Measurements from ENCODE around the gene MYL3. TPM values are rescaled to one million over a fixed set of nuclear protein-coding genes. Genes with fewer than 3 reads are reported as not detected.

MYL3 gene
- total RNA-seq, 5 donors from 2014 or later (not counting 1 experiment from before 2014, with no cell fraction given): not detected

GRCh38 chr3:46885612-46886011 lies 22.4 kb upstream of the MYL3 start:
- no peaks in the 10 kb centered on the region for H3K36me3 ChIP-seq (ENCODE audit: control insufficient read depth in 2 of 2, extremely low read depth in 1 of 2, insufficient read depth in 1 of 2, low read length in 1 of 2)
- CTCF ChIA-PET: no interaction called here
- POLR2A ChIA-PET: no interaction called here
- peaks cover 0 to 18% of the 10 kb centered on the region in 2 experiments for H3K4me1 ChIP-seq (ENCODE audit: control insufficient read depth in 1 of 2, extremely low read depth in 1 of 2, insufficient read depth in 2 of 2, low read length in 2 of 2)
- peaks cover 15 to 49% of the 10 kb centered on the region in 2 donors for H3K27me3 Mint-ChIP-seq
- H3K36me3 Mint-ChIP-seq: no peaks in the 10 kb centered on the region
- H3K9me3 ChIP-seq: no peaks in the 10 kb centered on the region
- H3K27ac Mint-ChIP-seq: no peak overlapping the region
- H3K4me3 ChIP-seq (ENCODE audit: control insufficient read depth in 1 of 2, extremely low read depth in 1 of 2, low read length in 1 of 2): no peak overlapping the region
- H3K27ac ChIP-seq (ENCODE audit: low read length): no peak overlapping the region
- H3K4me1 Mint-ChIP-seq: peaks cover 0 to 9% (median 4%) of the 10 kb centered on the region in 3 donors
- peaks cover 7 to 68% of the 10 kb centered on the region in 2 experiments for H3K27me3 ChIP-seq (replicated peaks in 1 of 2; ENCODE audit: control insufficient read depth in 2 of 2, extremely low read depth in 1 of 2, insufficient read depth in 2 of 2, low read length in 1 of 2)
- DNase-seq (no peak), ATAC-seq (replicated peaks in 1 of 4) (no peak)
- no peak overlapping the region for H3K4me3 Mint-ChIP-seq
- WGBS (ENCODE audit: insufficient coverage): 92% methylated on average over 3 of the region's 3 CpGs
- H3K9me3 Mint-ChIP-seq: no peaks in the 10 kb centered on the region

DNA sequence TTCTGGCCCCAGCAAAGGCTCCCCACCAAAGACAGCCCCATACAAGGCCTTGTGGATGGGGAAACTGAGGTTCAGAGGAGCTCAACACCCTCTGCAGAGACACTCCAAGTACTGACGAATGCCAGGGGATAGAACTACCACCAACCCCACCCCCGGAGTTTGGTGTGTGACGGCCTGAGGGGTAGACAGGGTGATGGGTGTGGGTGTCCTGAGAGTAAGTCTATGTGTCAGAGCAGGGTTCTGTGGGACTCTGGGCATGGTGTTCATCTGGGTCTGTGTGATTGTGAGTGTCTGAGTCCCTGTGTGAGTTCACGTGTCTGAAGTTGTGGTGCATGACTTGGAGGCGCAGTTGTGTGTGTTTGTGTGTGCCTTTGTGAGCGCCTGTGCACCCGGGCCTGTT lies 21.7 kb upstream of the MYL3 start:
- Mint-ChIP-seq H3K27me3 (peaks cover 22 to 51% of the 10 kb centered on the region in 2 donors), H3K27ac (no peak overlapping the region), H3K4me1 (peaks cover 4 to 14% (median 6%) of the 10 kb centered on the region in 3 donors), H3K4me3 (peak overlapping the region; percentile 23 to 57 (median 28)), H3K9me3 (no peaks in the 10 kb centered on the region), H3K36me3 (no peaks in the 10 kb centered on the region)
- ATAC-seq (replicated peaks in 1 of 4) (no peak), DNase-seq (no peak)
- H3K4me3 ChIP-seq (ENCODE audit: control insufficient read depth in 1 of 2, extremely low read depth in 1 of 2, low read length in 1 of 2): no peak overlapping the region
- H3K36me3 ChIP-seq (ENCODE audit: control insufficient read depth in 2 of 2, extremely low read depth in 1 of 2, insufficient read depth in 1 of 2, low read length in 1 of 2): no peaks in the 10 kb centered on the region
- peaks cover 7 to 68% of the 10 kb centered on the region in 2 experiments for H3K27me3 ChIP-seq (replicated peaks in 1 of 2; ENCODE audit: control insufficient read depth in 2 of 2, extremely low read depth in 1 of 2, insufficient read depth in 2 of 2, low read length in 1 of 2)
- WGBS (ENCODE audit: insufficient coverage): 73% methylated on average over 3 of the region's 7 CpGs
- H3K4me1 ChIP-seq (ENCODE audit: control insufficient read depth in 1 of 2, extremely low read depth in 1 of 2, insufficient read depth in 2 of 2, low read length in 2 of 2): peaks cover 0 to 18% of the 10 kb centered on the region in 2 experiments
- no peaks in the 10 kb centered on the region for H3K9me3 ChIP-seq
- POLR2A ChIA-PET: interaction anchor here in 1 of 2 donors (0.5 kb wide), 1 partner anchor 222 kb away, joined by 7 read pairs; no protein-coding TSS in a partner anchor
- no peak overlapping the region for H3K27ac ChIP-seq (ENCODE audit: low read length)
- CTCF ChIA-PET: no interaction called here

DNA sequence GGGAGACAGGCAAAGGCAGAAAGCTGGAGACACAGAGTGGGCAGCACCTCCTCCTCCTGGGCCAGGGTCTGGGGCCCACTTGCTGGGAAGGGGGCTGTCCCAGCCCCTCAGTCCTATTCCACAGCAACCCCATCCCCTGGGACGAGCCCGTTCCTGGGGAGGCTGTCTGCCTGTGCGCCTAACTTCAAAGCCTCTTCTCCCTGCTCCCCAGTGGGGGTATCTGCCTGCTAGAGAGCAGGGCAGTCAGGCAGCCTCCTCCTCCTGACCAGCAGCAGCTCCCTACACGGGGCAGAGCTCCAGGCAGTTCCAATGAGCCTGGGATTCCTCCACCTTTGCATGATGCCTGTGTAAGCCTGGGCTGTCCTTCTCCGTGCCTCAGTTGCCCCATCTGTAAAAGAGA lies 21.2 kb upstream of the MYL3 start:
- no peak overlapping the region for H3K27ac Mint-ChIP-seq
- H3K4me3 Mint-ChIP-seq: peak overlapping the region; percentile 23 to 57 (median 28)
- no peaks in the 10 kb centered on the region for H3K9me3 ChIP-seq
- 77% methylated on average over 5 of the region's 5 CpGs for WGBS (ENCODE audit: insufficient coverage)
- no peak overlapping the region for H3K27ac ChIP-seq (ENCODE audit: low read length)
- H3K4me3 ChIP-seq (ENCODE audit: control insufficient read depth in 1 of 2, extremely low read depth in 1 of 2, low read length in 1 of 2): no peak overlapping the region
- H3K9me3 Mint-ChIP-seq: no peaks in the 10 kb centered on the region
- ATAC-seq (replicated peaks in 1 of 4) (no peak), DNase-seq (no peak)
- peaks cover 20 to 50% of the 10 kb centered on the region in 2 donors for H3K27me3 Mint-ChIP-seq
- peaks cover 7 to 68% of the 10 kb centered on the region in 2 experiments for H3K27me3 ChIP-seq (replicated peaks in 1 of 2; ENCODE audit: control insufficient read depth in 2 of 2, extremely low read depth in 1 of 2, insufficient read depth in 2 of 2, low read length in 1 of 2)
- POLR2A ChIA-PET: no interaction called here
- H3K36me3 ChIP-seq (ENCODE audit: control insufficient read depth in 2 of 2, extremely low read depth in 1 of 2, insufficient read depth in 1 of 2, low read length in 1 of 2): no peaks in the 10 kb centered on the region
- CTCF ChIA-PET: no interaction called here
- H3K4me1 Mint-ChIP-seq: peaks cover 4 to 15% (median 7%) of the 10 kb centered on the region in 3 donors
- H3K36me3 Mint-ChIP-seq: no peaks in the 10 kb centered on the region
- peaks cover 0 to 18% of the 10 kb centered on the region in 2 experiments for H3K4me1 ChIP-seq (ENCODE audit: control insufficient read depth in 1 of 2, extremely low read depth in 1 of 2, insufficient read depth in 2 of 2, low read length in 2 of 2)

- Histone ChIP-seq H3K9me3 (no peaks in the 10 kb centered on the region), H3K4me1 (ENCODE audit: control insufficient read depth in 1 of 2, extremely low read depth in 1 of 2, insufficient read depth in 2 of 2, low read length in 2 of 2) (peaks cover 0 to 18% of the 10 kb centered on the region in 2 experiments), H3K4me3 (ENCODE audit: control insufficient read depth in 1 of 2, extremely low read depth in 1 of 2, low read length in 1 of 2) (no peak overlapping the region), H3K36me3 (ENCODE audit: control insufficient read depth in 2 of 2, extremely low read depth in 1 of 2, insufficient read depth in 1 of 2, low read length in 1 of 2) (no peaks in the 10 kb centered on the region), H3K27me3 (replicated peaks in 1 of 2; ENCODE audit: control insufficient read depth in 2 of 2, extremely low read depth in 1 of 2, insufficient read depth in 2 of 2, low read length in 1 of 2) (peaks cover 7 to 64% of the 10 kb centered on the region in 2 experiments), H3K27ac (ENCODE audit: low read length) (no peak overlapping the region)
- CTCF ChIA-PET: interaction anchor here in 1 of 2 donors (1.3 kb wide), 1 partner anchor 11 kb away, joined by 3 read pairs; no protein-coding TSS in a partner anchor
- H3K4me1 Mint-ChIP-seq: peaks cover 4 to 15% (median 7%) of the 10 kb centered on the region in 3 donors
- POLR2A ChIA-PET: no interaction called here
- H3K36me3 Mint-ChIP-seq: no peaks in the 10 kb centered on the region
- no peak for ATAC-seq (replicated peaks in 1 of 4)
- peaks cover 19 to 49% of the 10 kb centered on the region in 2 donors for H3K27me3 Mint-ChIP-seq
- no peak for DNase-seq
- H3K4me3 Mint-ChIP-seq: peak overlapping the region; percentile 53 to 63 (median 57)
- WGBS (ENCODE audit: insufficient coverage): 17% methylated on average over 1 of the region's 4 CpGs
- no peak overlapping the region for H3K27ac Mint-ChIP-seq
- H3K9me3 Mint-ChIP-seq: no peaks in the 10 kb centered on the region
These were observed 20.6 kb upstream of the MYL3 start for GRCh38 chr3:46883830-46884185.

GRCh38 chr3:46883054-46883829 lies 20.0 kb upstream of the MYL3 start:
- no peaks in the 10 kb centered on the region for H3K36me3 Mint-ChIP-seq
- Histone ChIP-seq H3K4me3 (ENCODE audit: control insufficient read depth in 1 of 2, extremely low read depth in 1 of 2, low read length in 1 of 2) (peak overlapping the region in 1 of 2 donors; percentile 22), H3K9me3 (no peaks in the 10 kb centered on the region), H3K27me3 (replicated peaks in 1 of 2; ENCODE audit: control insufficient read depth in 2 of 2, extremely low read depth in 1 of 2, insufficient read depth in 2 of 2, low read length in 1 of 2) (peaks cover 7 to 69% of the 10 kb centered on the region in 2 experiments), H3K27ac (ENCODE audit: low read length) (no peak overlapping the region), H3K4me1 (ENCODE audit: control insufficient read depth in 1 of 2, extremely low read depth in 1 of 2, insufficient read depth in 2 of 2, low read length in 2 of 2) (peaks cover 0 to 18% of the 10 kb centered on the region in 2 experiments), H3K36me3 (ENCODE audit: control insufficient read depth in 2 of 2, extremely low read depth in 1 of 2, insufficient read depth in 1 of 2, low read length in 1 of 2) (no peaks in the 10 kb centered on the region)
- peaks cover 19 to 49% of the 10 kb centered on the region in 2 donors for H3K27me3 Mint-ChIP-seq
- peak overlapping the region; percentile 53 to 63 (median 57) for H3K4me3 Mint-ChIP-seq
- ATAC-seq (replicated peaks in 1 of 4): peak; percentile 55 to 68 (median 60)
- 9% methylated on average over 49 of the region's 78 CpGs for WGBS (ENCODE audit: insufficient coverage)
- ChIA-PET POLR2A (interaction anchor here in 1 of 2 donors (0.7 kb wide), 1 partner anchor 456 kb away, joined by 6 read pairs; no protein-coding TSS in a partner anchor), CTCF (interaction anchor here in 1 of 2 donors (0.7 to 1.3 kb wide), 2 partner anchors 9 to 12 kb away, joined by 3 to 5 read pairs; no protein-coding TSS in a partner anchor)
- no peak overlapping the region for H3K27ac Mint-ChIP-seq
- DNase-seq: peak in 5 of 35 experiments; percentile 12 to 40 (median 15)
- H3K9me3 Mint-ChIP-seq: no peaks in the 10 kb centered on the region
- peaks cover 4 to 15% (median 7%) of the 10 kb centered on the region in 3 donors for H3K4me1 Mint-ChIP-seq

DNA sequence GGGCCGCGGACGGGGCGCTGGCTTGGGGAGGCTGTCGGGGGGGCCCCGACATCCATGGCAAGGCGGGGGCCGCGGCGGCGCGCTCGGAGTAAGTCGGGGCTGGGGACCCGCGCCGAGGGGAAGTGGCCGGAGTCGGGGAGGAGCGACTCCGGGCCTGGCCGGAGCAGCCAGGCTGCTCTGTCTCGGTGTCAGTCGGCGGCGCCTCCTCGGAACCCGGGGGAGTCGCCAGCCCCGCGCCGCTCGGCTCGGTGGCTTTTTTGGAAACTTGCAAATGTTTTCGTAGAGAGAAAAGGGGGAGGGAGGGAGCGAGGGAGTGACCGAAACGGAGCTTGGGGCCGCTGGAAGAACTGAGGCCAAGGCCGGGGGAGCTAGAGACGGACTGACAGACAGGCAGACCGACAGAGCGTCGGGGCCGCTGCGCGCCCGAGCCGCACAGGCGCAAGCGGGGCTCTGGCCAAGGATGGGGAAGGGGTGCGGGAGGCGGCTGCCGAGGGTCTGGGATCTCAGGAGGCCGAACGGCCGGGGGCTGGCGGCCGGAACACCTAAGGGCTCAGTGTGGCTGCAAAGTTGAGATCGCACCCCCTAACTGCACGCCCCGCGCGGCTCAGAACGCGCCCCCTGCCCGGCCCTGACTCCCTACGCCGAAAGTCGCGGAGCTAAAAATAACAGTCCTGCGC lies 19.3 kb upstream of the MYL3 start:
- Histone ChIP-seq H3K27ac (ENCODE audit: low read length) (no peak overlapping the region), H3K4me3 (ENCODE audit: control insufficient read depth in 1 of 2, extremely low read depth in 1 of 2, low read length in 1 of 2) (peak overlapping the region; percentile 22 to 69), H3K9me3 (no peaks in the 10 kb centered on the region), H3K27me3 (replicated peaks in 1 of 2; ENCODE audit: control insufficient read depth in 2 of 2, extremely low read depth in 1 of 2, insufficient read depth in 2 of 2, low read length in 1 of 2) (peaks cover 7 to 71% of the 10 kb centered on the region in 2 experiments), H3K4me1 (ENCODE audit: control insufficient read depth in 1 of 2, extremely low read depth in 1 of 2, insufficient read depth in 2 of 2, low read length in 2 of 2) (peaks cover 0 to 18% of the 10 kb centered on the region in 2 experiments), H3K36me3 (ENCODE audit: control insufficient read depth in 2 of 2, extremely low read depth in 1 of 2, insufficient read depth in 1 of 2, low read length in 1 of 2) (no peaks in the 10 kb centered on the region)
- H3K27me3 Mint-ChIP-seq: peaks cover 19 to 49% of the 10 kb centered on the region in 2 donors
- H3K4me1 Mint-ChIP-seq: peaks cover 4 to 15% (median 7%) of the 10 kb centered on the region in 3 donors
- peak overlapping the region; percentile 60 to 69 (median 69) for H3K4me3 Mint-ChIP-seq
- no peaks in the 10 kb centered on the region for H3K9me3 Mint-ChIP-seq
- peak in 2 of 4 experiments; percentile 21 to 29 for ATAC-seq (replicated peaks in 1 of 4)
- no peaks in the 10 kb centered on the region for H3K36me3 Mint-ChIP-seq
- DNase-seq: no peak
- POLR2A ChIA-PET: interaction anchor here in 1 of 2 donors (0.7 kb wide), 1 partner anchor 457 kb away, joined by 6 read pairs; no protein-coding TSS in a partner anchor
- under 1% methylated on average over 65 of the region's 72 CpGs for WGBS (ENCODE audit: insufficient coverage)
- CTCF ChIA-PET: interaction anchor here in 1 of 2 donors (0.7 to 1.3 kb wide), 2 partner anchors 9 to 13 kb away, joined by 3 to 5 read pairs; no protein-coding TSS in a partner anchor
- H3K27ac Mint-ChIP-seq: no peak overlapping the region

All from T-cell (primary cell).